Effector memory CD8-positive, alpha-beta T cell (primary cell): ENCODE data around the gene INSYN1.
"Not testable (repeated sequence)": the region's sequence is repeated elsewhere in the genome, so short reads cannot be mapped to it uniquely, and the experiment has no call there.

Experiments used
- ATAC-seq: fragments of 150-1000 bp; cut with Tn5 transposase; replicated peaks from 2 replicates; pipeline ENCODE4 v1.10.0; 2021; ENCODE audit warnings: mild to moderate bottlenecking, moderate library complexity
- DNase-seq, 3 experiments: peaks; one replicate each; pipeline ENCODE4 v3.0.0; 2021
- H3K27ac Mint-ChIP-seq, 2 donors: one replicate each; pipeline ENCODE4 v1.8.0; 2022; ENCODE audit warnings: mild to moderate bottlenecking in 2 of 2, mixed read lengths in 2 of 2, moderate library complexity in 2 of 2
- H3K27me3 Mint-ChIP-seq, 2 donors: one replicate each; pipeline ENCODE4 v1.8.0; 2022; ENCODE audit warnings: mixed read lengths in 2 of 2
- H3K36me3 Mint-ChIP-seq: one replicate; pipeline ENCODE4 v1.8.0; 2022; ENCODE audit warnings: mild to moderate bottlenecking, moderate library complexity, mixed read lengths; ENCODE audit not compliant: insufficient read depth
- H3K4me1 Mint-ChIP-seq, 2 donors: one replicate each; pipeline ENCODE4 v1.8.0; 2022; ENCODE audit warnings: low read depth in 2 of 2, mixed read lengths in 2 of 2
- H3K4me3 Mint-ChIP-seq, 2 donors: one replicate each; pipeline ENCODE4 v1.8.0; 2022; ENCODE audit warnings: mild to moderate bottlenecking in 2 of 2, mixed read lengths in 2 of 2, moderate library complexity in 2 of 2
- H3K9me3 Mint-ChIP-seq, 2 donors: one replicate each; pipeline ENCODE4 v1.8.0; 2022; ENCODE audit warnings: mixed read lengths in 2 of 2

The INSYN1 gene

DNA sequence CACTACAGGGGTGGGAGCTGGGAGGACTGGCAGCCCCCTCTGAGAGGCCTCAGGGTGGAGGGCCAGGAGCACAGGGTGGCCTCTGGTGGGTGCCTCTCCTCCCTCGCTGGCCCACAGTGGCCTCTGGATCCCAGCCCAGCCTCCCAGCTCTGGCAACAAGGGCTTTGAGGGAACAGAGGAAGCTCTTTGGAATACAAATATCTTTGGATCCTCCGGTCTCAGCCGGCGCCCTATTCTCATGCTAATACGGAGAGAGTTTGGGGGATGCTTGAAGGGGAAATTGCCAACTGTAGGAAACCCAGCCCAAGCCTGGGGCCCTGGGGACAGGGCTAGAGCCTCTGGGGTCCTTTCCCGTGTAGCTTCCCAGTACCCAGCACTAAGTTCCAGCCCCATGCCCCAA lies 33.4 kb upstream of the INSYN1 start:
- H3K27me3 Mint-ChIP-seq, result peaks cover 5 to 22% of the 10 kb centered on the region in 2 donors
- H3K4me3 Mint-ChIP-seq, result no peak overlapping the region
- H3K27ac Mint-ChIP-seq, result no peak overlapping the region
- DNase-seq (no peak), ATAC-seq (no peak)
- H3K9me3 Mint-ChIP-seq, result no peaks in the 10 kb centered on the region
- no peaks in the 10 kb centered on the region for H3K4me1 Mint-ChIP-seq
- H3K36me3 Mint-ChIP-seq, result no peaks in the 10 kb centered on the region

DNA sequence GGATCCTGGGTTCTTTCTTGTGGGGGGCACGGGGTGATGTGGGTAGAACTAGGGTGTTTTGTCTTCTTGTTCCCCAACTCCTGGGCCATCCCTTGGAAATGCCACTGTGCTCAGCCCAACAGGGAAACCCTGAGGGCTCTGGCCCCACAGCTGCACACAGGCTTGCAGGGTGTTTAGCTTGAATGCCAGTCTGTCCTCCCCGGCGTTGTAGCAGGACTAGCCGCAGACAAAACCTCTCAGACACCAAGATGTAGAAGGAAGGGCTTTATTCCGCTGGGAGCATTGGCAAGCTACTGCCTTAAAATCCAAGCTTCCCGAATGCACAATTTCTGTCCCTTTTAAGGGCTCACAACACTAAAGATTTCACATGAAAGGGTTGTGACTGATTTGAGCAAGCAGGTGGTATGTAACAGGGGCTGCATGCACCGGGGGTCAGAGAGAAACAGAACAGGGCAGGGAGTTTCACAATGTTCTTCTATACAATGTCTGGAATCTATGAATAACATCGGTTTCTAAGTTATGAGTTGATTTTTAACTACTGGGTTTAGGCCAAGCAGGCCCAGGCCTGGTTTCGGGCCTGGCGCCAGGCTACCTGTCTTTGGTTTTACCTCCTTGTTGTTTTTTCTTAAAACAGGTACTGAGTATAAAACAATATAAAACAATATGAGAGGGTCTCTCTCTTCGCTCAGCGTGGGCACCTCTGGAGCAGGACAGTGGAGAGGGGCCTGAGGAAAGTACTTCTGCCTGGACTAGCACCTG lies 32.3 kb upstream of the INSYN1 start:
- ATAC-seq, H3K4me3 Mint-ChIP-seq, H3K4me1 Mint-ChIP-seq, H3K27ac Mint-ChIP-seq, H3K36me3 Mint-ChIP-seq, H3K9me3 Mint-ChIP-seq, DNase-seq: not testable (repeated sequence)
- peaks cover 5 to 13% of the 10 kb centered on the region in 2 donors for H3K27me3 Mint-ChIP-seq

DNA sequence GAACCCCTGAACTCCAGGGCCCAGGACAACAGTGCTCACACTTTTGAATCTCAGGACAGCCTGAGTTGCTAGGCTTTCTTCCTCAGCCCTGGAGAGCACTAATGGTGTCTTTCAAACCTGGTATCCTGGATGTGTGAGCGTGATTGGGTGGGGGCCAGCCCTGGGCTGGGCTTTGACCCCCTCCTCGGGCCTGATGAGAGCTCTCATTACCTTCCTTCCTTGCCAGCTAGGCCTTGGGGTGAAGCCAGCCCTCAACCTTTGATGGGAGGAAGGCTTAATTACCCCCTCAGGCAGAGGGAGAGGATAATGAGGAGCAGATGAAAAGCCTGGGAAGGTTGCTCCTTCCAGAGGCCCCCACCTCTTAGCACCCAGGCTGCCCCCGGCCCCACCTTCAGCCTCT lies 31.1 kb upstream of the INSYN1 start:
- H3K4me3 Mint-ChIP-seq, result no peak overlapping the region
- no peaks in the 10 kb centered on the region for H3K9me3 Mint-ChIP-seq
- no peaks in the 10 kb centered on the region for H3K4me1 Mint-ChIP-seq
- no peak for ATAC-seq
- H3K36me3 Mint-ChIP-seq, result no peaks in the 10 kb centered on the region
- H3K27me3 Mint-ChIP-seq, result peaks cover 5 to 19% of the 10 kb centered on the region in 2 donors
- no peak for DNase-seq
- H3K27ac Mint-ChIP-seq, result no peak overlapping the region

DNA sequence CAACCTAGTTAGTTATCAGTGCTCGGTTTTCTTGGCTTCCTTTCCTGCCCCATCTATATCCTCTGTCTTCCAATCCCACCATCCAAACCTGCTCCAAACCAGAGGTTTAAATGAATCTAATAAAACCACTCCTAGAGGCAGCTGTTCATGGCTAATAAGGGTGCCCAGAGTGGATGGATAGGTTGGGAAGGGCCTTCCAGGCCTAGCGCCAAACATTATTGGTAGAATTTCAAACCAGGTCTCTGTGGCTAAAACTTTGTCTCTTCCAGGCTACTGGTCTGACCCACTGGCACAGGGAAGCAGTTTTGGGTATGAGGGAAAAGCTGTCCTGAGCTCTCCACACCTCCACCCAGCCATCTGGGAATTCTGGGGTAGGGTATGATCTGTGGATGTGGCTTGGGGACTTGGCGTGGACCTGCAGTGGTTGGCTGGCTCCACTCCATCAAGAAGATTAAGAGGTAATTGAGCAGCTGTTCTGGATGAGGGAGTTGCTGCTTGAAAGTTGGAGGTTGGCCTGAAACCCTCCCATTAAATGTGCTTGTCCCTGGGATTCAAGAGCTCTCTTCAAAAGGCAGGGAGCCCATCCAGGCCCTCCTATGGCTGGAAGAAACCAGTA lies 29.3 kb upstream of the INSYN1 start:
- Mint-ChIP-seq H3K9me3 (no peaks in the 10 kb centered on the region), H3K4me1 (no peaks in the 10 kb centered on the region), H3K27me3 (peaks cover 0 to 14% of the 10 kb centered on the region in 2 donors), H3K27ac (no peak overlapping the region), H3K4me3 (no peak overlapping the region), H3K36me3 (no peaks in the 10 kb centered on the region)
- ATAC-seq (no peak), DNase-seq (no peak)

DNA sequence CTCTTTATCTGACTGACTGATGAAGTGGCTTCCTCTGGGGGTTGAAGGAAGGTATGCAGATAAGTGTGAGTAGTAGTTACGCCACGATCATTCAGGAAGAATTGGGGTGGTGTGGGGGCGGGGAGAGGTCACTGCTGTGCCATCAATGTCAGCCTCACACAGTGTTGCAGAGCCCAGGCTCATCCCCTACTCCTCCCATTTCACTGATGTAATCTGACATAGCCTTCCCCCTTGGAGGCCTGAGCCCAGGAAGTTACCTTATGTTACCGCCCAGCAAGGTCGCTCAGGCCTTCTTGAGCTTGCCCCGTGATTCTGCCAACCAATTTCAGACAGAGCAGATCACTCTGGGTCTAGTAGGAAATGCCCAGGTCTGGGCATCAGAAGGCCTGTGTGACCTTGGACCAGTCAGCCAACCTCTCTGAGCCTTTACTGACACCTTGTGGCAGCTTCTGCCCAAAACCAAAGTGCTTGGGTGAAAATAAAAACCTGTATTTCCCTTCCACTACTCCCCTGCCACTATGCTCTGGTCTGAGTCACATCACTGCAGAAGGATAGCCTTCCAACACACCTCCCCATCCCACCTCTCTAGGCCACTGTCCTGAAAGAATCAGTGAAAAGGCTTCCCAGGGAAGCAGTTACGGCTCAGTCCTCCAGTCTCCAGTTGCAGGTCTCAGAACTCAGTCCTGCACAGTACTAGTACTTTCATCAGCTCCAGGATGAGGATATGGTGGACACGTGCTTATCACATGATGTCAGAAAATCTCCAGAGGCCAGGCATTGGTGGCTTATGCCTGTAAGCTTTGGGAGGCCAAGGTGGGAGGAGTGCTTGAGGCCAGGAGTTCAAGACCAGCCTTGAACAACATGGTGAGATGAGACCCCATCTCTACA lies 28.1 kb upstream of the INSYN1 start:
- no peak overlapping the region for H3K4me3 Mint-ChIP-seq
- no peaks in the 10 kb centered on the region for H3K36me3 Mint-ChIP-seq
- H3K9me3 Mint-ChIP-seq, result no peaks in the 10 kb centered on the region
- ATAC-seq (no peak), DNase-seq (no peak)
- no peaks in the 10 kb centered on the region for H3K4me1 Mint-ChIP-seq
- H3K27me3 Mint-ChIP-seq, result peaks cover 0 to 25% of the 10 kb centered on the region in 2 donors
- no peak overlapping the region for H3K27ac Mint-ChIP-seq

DNA sequence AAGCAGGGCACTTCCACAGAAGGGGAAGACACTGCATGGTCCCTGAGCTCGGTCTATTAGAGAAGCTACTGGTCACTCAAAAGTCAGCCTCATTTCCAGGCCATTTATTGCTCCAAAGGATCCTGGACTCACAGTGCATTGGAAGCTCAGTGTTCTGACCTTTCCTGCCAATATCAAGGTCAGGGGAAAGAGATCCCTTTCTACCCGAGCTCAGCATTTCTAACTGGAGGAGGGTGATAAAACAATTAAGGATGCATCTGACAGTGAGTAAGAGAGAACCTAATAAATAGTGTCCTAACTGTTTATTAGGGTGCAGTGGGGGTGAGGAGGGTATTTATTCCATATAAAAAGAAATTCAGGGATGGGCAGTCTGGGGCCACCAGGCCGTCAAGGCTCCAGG lies 26.8 kb upstream of the INSYN1 start:
- H3K4me3 Mint-ChIP-seq, result no peak overlapping the region
- DNase-seq (no peak), ATAC-seq (no peak)
- H3K4me1 Mint-ChIP-seq, result no peaks in the 10 kb centered on the region
- H3K9me3 Mint-ChIP-seq, result no peaks in the 10 kb centered on the region
- H3K27me3 Mint-ChIP-seq, result peaks cover 0 to 37% of the 10 kb centered on the region in 2 donors
- H3K36me3 Mint-ChIP-seq, result no peaks in the 10 kb centered on the region
- no peak overlapping the region for H3K27ac Mint-ChIP-seq

DNA sequence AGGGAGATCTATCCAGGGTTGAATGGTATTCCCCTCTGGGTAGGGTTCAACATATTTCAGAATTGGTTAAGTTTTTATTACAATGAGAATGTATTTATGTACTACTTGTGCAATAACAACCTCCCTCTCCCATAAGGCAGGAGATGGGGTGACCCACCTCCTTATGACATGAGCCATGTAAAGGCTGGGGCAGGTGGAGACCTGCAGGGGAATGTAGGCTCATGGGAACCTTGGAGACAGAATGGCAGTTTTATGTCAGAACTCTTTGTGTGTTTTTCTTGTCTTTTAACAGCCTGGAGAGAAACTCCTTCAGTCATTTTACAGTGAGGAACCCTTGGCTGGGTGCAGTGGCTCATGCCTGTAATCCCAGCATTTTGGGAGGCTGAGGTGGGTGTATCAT lies 24.6 kb upstream of the INSYN1 start:
- H3K27me3 Mint-ChIP-seq, result peaks cover 6 to 59% of the 10 kb centered on the region in 2 donors
- ATAC-seq, result no peak
- H3K27ac Mint-ChIP-seq, result no peak overlapping the region
- H3K9me3 Mint-ChIP-seq, result no peaks in the 10 kb centered on the region
- H3K36me3 Mint-ChIP-seq, result no peaks in the 10 kb centered on the region
- no peak overlapping the region for H3K4me3 Mint-ChIP-seq
- no peaks in the 10 kb centered on the region for H3K4me1 Mint-ChIP-seq
- no peak for DNase-seq

DNA sequence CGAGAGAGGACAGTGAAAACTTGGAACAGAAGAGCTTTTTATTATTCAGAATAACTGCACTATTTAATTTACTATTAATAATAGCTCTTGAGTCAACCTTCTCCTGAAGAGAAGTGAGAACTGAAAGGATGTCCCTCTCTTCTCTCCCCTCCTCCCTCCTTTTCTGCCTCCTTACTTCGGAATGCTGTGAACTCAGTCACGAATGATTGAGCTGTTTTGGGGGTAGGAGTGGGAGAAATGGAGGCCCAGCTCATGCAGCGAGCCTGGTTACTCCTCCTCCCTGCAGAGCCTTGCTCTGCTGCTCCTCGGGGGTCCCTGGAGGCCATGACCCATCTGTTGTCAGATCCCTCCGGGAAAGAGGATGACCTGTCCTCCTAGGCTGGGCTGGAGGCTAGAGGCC lies 20.3 kb upstream of the INSYN1 start:
- H3K27ac Mint-ChIP-seq, result no peak overlapping the region
- no peaks in the 10 kb centered on the region for H3K4me1 Mint-ChIP-seq
- no peaks in the 10 kb centered on the region for H3K36me3 Mint-ChIP-seq
- ATAC-seq (no peak), DNase-seq (no peak)
- peaks cover 17 to 90% of the 10 kb centered on the region in 2 donors for H3K27me3 Mint-ChIP-seq
- no peak overlapping the region for H3K4me3 Mint-ChIP-seq
- H3K9me3 Mint-ChIP-seq, result no peaks in the 10 kb centered on the region

DNA sequence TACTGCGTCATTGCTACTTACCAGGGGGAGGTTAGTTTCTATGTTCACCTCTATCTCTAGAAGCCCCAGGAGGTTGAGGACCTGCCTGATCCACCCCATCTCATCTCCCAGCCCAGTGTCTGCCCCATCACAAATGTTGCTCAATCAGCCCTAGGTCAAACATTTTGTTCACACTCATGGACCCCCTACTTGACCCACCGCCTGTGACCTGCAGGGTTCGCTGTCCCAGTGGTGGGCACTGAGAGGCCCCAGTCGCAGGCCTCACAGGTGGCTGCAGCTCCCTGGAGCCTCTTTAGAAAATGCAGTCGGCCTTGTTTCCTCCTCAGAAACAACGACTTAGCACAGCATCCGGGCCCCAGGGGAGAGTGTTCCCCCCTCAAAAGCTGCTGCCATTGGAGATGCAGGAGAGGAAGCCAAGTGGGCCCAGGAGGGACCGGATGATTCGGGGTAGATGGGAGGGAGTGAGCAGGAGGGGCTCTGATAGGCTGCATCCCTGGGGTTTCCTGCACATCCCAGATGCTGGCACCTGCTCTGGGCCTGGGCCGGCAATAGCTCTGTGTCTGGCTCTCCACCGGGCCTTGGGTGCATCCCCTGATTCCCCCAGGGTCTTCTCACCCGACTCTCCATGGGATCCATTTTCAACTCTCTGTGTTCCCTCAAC lies 18.4 kb upstream of the INSYN1 start:
- H3K4me3 Mint-ChIP-seq, result no peak overlapping the region
- H3K27me3 Mint-ChIP-seq, result peaks cover 25 to 85% of the 10 kb centered on the region in 2 donors
- peaks cover 3 to 6% of the 10 kb centered on the region in 2 donors for H3K9me3 Mint-ChIP-seq
- peaks cover 0 to 3% of the 10 kb centered on the region in 2 donors for H3K4me1 Mint-ChIP-seq
- H3K27ac Mint-ChIP-seq, result no peak overlapping the region
- DNase-seq (no peak), ATAC-seq (no peak)
- no peaks in the 10 kb centered on the region for H3K36me3 Mint-ChIP-seq

DNA sequence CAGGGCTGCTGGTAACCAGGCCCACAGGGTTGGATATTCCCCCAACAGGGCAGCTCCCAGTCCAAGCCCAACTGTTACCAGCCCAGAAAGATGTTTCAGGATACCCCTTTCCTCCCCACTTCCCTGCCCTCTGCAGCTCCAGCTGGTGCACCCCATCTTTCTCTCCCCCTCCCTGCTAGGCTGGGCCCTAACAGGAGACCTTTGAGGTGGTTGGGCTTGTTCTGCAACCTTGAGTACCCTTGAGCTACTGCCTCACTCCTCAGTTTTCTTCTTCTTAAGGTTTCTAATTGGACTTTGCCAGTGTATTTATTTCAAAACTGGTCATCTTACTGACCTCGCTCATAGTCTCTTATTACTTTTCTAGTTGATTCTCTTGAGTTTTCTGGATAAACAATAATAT lies 16.9 kb upstream of the INSYN1 start:
- DNase-seq (no peak), ATAC-seq (no peak)
- Mint-ChIP-seq H3K27me3 (peaks cover 29 to 87% of the 10 kb centered on the region in 2 donors), H3K4me1 (peaks cover 0 to 6% of the 10 kb centered on the region in 2 donors), H3K4me3 (no peak overlapping the region), H3K36me3 (no peaks in the 10 kb centered on the region), H3K27ac (no peak overlapping the region), H3K9me3 (peaks cover 5 to 9% of the 10 kb centered on the region in 2 donors)

DNA sequence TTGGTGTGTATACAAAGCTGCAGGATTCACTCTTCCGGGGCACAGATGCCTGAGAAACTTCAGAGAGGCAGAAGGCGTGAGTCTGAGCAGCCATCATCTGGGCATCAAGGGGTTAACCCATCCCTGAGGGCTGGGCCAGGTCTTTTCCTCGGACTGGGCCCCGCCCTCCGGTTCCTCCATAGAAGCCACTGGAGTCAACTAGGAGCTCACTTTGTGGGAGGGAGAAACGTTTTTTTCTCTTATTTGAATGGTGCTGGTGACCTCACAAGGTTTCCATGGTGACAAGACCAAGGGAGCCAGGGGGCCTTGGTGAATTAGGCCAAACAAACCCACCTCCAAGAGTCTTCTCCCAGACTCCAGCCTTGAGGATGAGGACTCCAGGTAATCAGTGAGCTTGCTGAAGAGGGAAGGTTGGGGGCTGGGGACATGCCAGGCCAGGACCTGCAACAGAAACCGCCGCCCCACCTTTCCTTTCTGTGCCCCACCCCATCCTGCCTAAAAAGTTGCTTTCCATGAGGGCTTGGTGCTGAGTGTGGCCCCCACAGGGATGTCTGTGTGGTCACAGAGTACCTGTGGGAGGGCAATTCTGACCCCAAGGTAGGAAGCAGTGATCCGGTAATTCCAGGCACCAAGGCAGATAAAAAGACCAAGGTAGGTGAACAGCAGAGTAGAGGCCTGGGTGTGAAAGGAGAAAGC lies 14.8 kb upstream of the INSYN1 start:
- DNase-seq (no peak), ATAC-seq (no peak)
- H3K9me3 Mint-ChIP-seq, result peaks cover 5 to 9% of the 10 kb centered on the region in 2 donors
- H3K4me3 Mint-ChIP-seq, result no peak overlapping the region
- peaks cover 0 to 6% of the 10 kb centered on the region in 2 donors for H3K4me1 Mint-ChIP-seq
- H3K36me3 Mint-ChIP-seq, result no peaks in the 10 kb centered on the region
- no peak overlapping the region for H3K27ac Mint-ChIP-seq
- H3K27me3 Mint-ChIP-seq, result peaks cover 22 to 66% of the 10 kb centered on the region in 2 donors

DNA sequence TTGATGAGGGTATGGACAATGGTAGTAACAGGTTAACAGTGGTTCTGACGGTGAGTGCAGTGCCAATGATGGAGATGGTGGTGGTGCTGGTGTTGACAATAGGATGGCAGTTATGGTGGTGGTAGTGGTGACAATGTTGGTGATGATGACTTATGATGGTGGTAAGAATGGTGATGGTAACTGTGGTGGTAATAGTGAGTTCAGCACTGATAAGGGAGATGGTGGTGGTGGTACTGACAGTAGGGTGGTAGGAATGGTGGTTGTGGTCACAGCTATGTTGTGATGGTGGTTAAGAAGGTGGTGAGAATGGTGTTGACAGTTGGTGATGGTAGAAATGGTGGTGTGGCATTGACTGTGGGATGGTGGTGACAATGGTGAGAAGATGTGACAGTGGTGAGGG lies 13.4 kb upstream of the INSYN1 start:
- peaks cover 22 to 52% of the 10 kb centered on the region in 2 donors for H3K27me3 Mint-ChIP-seq
- ATAC-seq (no peak), DNase-seq (no peak)
- no peaks in the 10 kb centered on the region for H3K36me3 Mint-ChIP-seq
- H3K4me3 Mint-ChIP-seq, result no peak overlapping the region
- H3K27ac Mint-ChIP-seq, result no peak overlapping the region
- H3K9me3 Mint-ChIP-seq, result peaks cover 5 to 9% of the 10 kb centered on the region in 2 donors
- H3K4me1 Mint-ChIP-seq, result peaks cover 0 to 6% of the 10 kb centered on the region in 2 donors

DNA sequence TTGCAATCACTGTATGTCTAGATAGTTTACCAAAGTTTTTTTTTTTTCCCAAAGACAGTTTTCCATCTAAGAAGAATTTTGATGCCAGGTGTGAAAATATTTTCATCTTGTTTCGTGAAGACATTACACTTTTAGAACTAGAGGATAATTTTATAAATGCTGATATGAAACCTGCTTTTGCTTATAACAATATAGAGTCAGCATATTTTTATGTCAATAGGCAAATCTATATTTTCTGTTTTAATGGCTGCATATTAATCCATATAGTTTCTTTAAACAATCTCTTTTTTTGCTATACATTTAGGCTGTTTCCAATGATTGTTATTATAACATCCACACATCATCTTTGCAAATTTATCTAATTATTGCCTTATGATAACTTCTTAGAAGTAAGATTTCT lies 12.6 kb upstream of the INSYN1 start:
- H3K9me3 Mint-ChIP-seq, result peaks cover 5 to 9% of the 10 kb centered on the region in 2 donors
- H3K4me1 Mint-ChIP-seq, result peaks cover 0 to 6% of the 10 kb centered on the region in 2 donors
- H3K27me3 Mint-ChIP-seq, result peaks cover 17 to 44% of the 10 kb centered on the region in 2 donors

More for the DNA sequence above, 12.6 kb upstream of the INSYN1 start:
- no peak for DNase-seq
- H3K27ac Mint-ChIP-seq, result no peak overlapping the region
- H3K4me3 Mint-ChIP-seq, result no peak overlapping the region
- ATAC-seq, result no peak
- H3K36me3 Mint-ChIP-seq, result no peaks in the 10 kb centered on the region
